ENCODE data around the gene MARCHF4. TPM values are rescaled to one million over a fixed set of nuclear protein-coding genes. Genes with fewer than 3 reads are reported as not detected.

Gene MARCHF4
- total and polyA plus RNA-seq, 4 donors: not detected

- WGBS: 7% methylated on average over 56 of the region's 56 CpGs
- peak; percentile 99 for DNase-seq (ENCODE audit: low spot score)
- peaks cover 0 to 10% (median 3%) of the 10 kb centered on the region in 4 donors for H3K4me1 ChIP-seq (ENCODE audit: control insufficient read depth in 4 of 4, insufficient read depth in 4 of 4, low read length in 3 of 4)
- H3K27ac ChIP-seq (ENCODE audit: low read depth in 1 of 2, low read length in 2 of 2): peak within 1 kb of the TSS; percentile 95 to 98
- peaks cover 0 to 13% (median 4%) of the 10 kb centered on the region in 4 donors for H3K36me3 ChIP-seq (ENCODE audit: control insufficient read depth in 4 of 4, insufficient read depth in 3 of 4, low read depth in 1 of 4, low read length in 3 of 4)
- peak within 1 kb of the TSS in 1 of 2 donors; percentile 91 for H3K9ac ChIP-seq (ENCODE audit: low read depth in 1 of 2, low read length in 2 of 2)
- peak within 1 kb of the TSS; percentile 62 to 85 (median 66) for H3K4me3 ChIP-seq (ENCODE audit: low read depth in 1 of 3, low read length in 3 of 3)
- H3K9me3 ChIP-seq (ENCODE audit: control insufficient read depth in 4 of 4, low read length in 3 of 4): no peaks in the 10 kb centered on the region
- peak; percentile 98 for TF ChIP-seq ZBTB33 (IDR thresholded peaks at IDR 0.05)
- TF ChIP-seq TAF1 (conservative IDR thresholded peaks at IDR 0.05): no peak
- peak in 1 of 2 donors; percentile 76 for TF ChIP-seq GABPA (IDR thresholded peaks at IDR 0.05 in 1 of 2, conservative IDR thresholded peaks at IDR 0.05 in 1 of 2)
- TF ChIP-seq CTCF (IDR thresholded peaks at IDR 0.05; ENCODE audit: low read depth, low read length, missing input control): no peak
- TF ChIP-seq REST (IDR thresholded peaks at IDR 0.05): peak; percentile 62
- TF ChIP-seq HNF4A (conservative IDR thresholded peaks at IDR 0.05): no peak
- TF ChIP-seq FOXA2 (IDR thresholded peaks at IDR 0.05): no peak
- peak in 1 of 2 donors; percentile 39 for TF ChIP-seq RXRA (IDR thresholded peaks at IDR 0.05)
- peak; percentile 83 for TF ChIP-seq YY1 (IDR thresholded peaks at IDR 0.05)
- TF ChIP-seq EGR1 (IDR thresholded peaks at IDR 0.05; ENCODE audit: low read depth in 2 of 2): peak in 1 of 2 donors; percentile 10
- no peak for TF ChIP-seq HNF4G (IDR thresholded peaks at IDR 0.05)
- no peak for TF ChIP-seq RAD21 (IDR thresholded peaks at IDR 0.05)
- TF ChIP-seq MAX (IDR thresholded peaks at IDR 0.05): peak; percentile 41
- TF ChIP-seq ATF3 (IDR thresholded peaks at IDR 0.05): no peak
- no peak for TF ChIP-seq FOXA1 (IDR thresholded peaks at IDR 0.05)
- no peak for TF ChIP-seq JUND (IDR thresholded peaks at IDR 0.05)
- no peak for TF ChIP-seq NR2F2 (IDR thresholded peaks at IDR 0.05)
- TF ChIP-seq SP1 (IDR thresholded peaks at IDR 0.05): peak; percentile 67
- H3K27me3 ChIP-seq (ENCODE audit: control insufficient read depth in 4 of 4, insufficient read depth in 4 of 4, low read length in 3 of 4): no peaks in the 10 kb centered on the region
Measured at GRCh38 chr2:216412022-216412999, 40.0 kb upstream of the MARCHF4 start, which contains the start of gene SMARCAL1. Gene SMARCAL1, plus strand, starts transcription at chr2:216412484. Its CDS starts 2,221 bp downstream, at chr2:216414705.

Measured in liver (tissue), 9 donors.